Body of pancreas (tissue), 4 donors: ENCODE data around the gene RAB3GAP2.

Experiments
- CTCF ChIP-seq, 7 experiments: fragments of 450-650 bp in 4 of 7; fragments of 200-600 bp in 3 of 7; sonication (generic) in 3 of 7; IDR thresholded peaks; one replicate each; pipeline ENCODE4 v1.5.1; 2016 to 2019; ENCODE audit warnings: antibody characterized with exemption in 7 of 7
- POLR2A ChIP-seq, 3 donors: fragments of 450-650 bp; IDR thresholded peaks; one replicate each; pipeline ENCODE4 v1.6.1; 2016; ENCODE audit warnings: antibody characterized with exemption in 3 of 3, mild to moderate bottlenecking in 2 of 3

- TF ChIP-seq CTCF (IDR thresholded peaks at IDR 0.05) (peak in 1 of 7 experiments; percentile 22), POLR2A (IDR thresholded peaks at IDR 0.05) (peak; percentile 49 to 87 (median 85))
Observed at GRCh38 chr1:220272047-220272840, at the start of gene RAB3GAP2.
